Measurements from ENCODE around the gene FILIP1L. TPM values are rescaled to one million over a fixed set of nuclear protein-coding genes. Genes with fewer than 3 reads are reported as not detected.

The FILIP1L gene
- total and polyA plus RNA-seq, 4 experiments from 2014 or later: 0.32 TPM; not detected in 3

DNA sequence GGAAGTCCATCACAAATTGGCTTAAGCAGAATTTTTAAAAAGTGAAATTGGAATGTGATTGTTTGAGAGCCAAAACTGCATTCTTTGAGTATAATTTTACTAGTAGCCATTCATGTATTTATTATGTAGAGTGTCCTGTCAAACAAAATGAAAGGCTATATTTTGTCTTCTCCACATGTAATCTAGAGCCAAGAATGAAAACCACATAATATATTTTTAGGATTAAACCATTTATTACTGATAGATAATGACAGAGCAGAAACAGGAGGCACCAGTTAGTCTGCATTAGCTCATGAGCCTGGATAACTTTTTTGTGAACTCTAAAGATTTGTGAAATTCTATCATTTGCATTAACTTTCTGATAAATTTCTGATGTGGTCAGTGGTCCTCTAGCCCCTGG lies 130.2 kb downstream of the FILIP1L start:
- H3K36me3 Mint-ChIP-seq: peaks cover 0 to 10% of the 10 kb centered on the region in 2 donors
- CTCF ChIA-PET (ENCODE audit: partially characterized antibody): no interaction called here
- H3K4me1 Mint-ChIP-seq: no peaks in the 10 kb centered on the region
- no peaks in the 10 kb centered on the region for H3K9me3 ChIP-seq (ENCODE audit: control insufficient read depth in 1 of 2, low read length in 2 of 2)
- no peaks in the 10 kb centered on the region for H3K9me3 Mint-ChIP-seq
- H3K36me3 ChIP-seq (ENCODE audit: insufficient read depth, low read length): no peaks in the 10 kb centered on the region
- DNase-seq: no peak
- no peaks in the 10 kb centered on the region for H3K27me3 ChIP-seq (ENCODE audit: insufficient read depth, low read length)
- no peak overlapping the region for H3K4me3 Mint-ChIP-seq
- H3K27me3 Mint-ChIP-seq: no peaks in the 10 kb centered on the region
- no peaks in the 10 kb centered on the region for H3K4me1 ChIP-seq (ENCODE audit: insufficient read depth, low read length)
- intact Hi-C loops (cut with micrococcal nuclease): no loop called here
- H3K27ac Mint-ChIP-seq: no peak overlapping the region
- H3K4me3 ChIP-seq (ENCODE audit: low read length in 2 of 2): no peak overlapping the region
- H3K27ac ChIP-seq (ENCODE audit: low read depth, low read length): no peak overlapping the region
- POLR2A ChIA-PET (ENCODE audit: partially characterized antibody): no interaction called here

DNA sequence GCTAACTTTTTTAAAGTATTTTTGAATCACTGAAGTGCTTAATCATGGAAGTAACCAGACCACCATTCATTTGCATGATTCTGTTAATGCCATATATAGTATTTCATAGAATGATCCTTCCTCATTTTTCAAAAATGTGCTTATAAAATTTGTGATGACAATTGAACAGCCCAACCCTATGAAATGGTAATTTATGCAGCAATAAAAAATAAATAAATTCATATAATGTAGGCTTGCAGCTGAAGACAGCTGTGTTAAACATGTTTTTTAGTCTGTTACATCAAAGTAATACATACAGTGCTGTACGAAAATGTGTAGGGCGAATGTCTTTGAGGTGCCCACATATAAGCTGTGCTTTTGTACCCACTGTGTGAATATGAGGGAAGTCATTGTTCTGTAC lies 131.7 kb downstream of the FILIP1L start:
- Mint-ChIP-seq H3K9me3 (no peaks in the 10 kb centered on the region), H3K4me1 (no peaks in the 10 kb centered on the region), H3K36me3 (peaks cover 0 to 10% of the 10 kb centered on the region in 2 donors), H3K27ac (no peak overlapping the region), H3K27me3 (no peaks in the 10 kb centered on the region), H3K4me3 (no peak overlapping the region)
- Histone ChIP-seq H3K4me1 (ENCODE audit: insufficient read depth, low read length) (no peaks in the 10 kb centered on the region), H3K27me3 (ENCODE audit: insufficient read depth, low read length) (no peaks in the 10 kb centered on the region), H3K9me3 (ENCODE audit: control insufficient read depth in 1 of 2, low read length in 2 of 2) (no peaks in the 10 kb centered on the region), H3K36me3 (ENCODE audit: insufficient read depth, low read length) (no peaks in the 10 kb centered on the region), H3K27ac (ENCODE audit: low read depth, low read length) (no peak overlapping the region), H3K4me3 (ENCODE audit: low read length in 2 of 2) (no peak overlapping the region)
- intact Hi-C loops (cut with micrococcal nuclease): no loop called here
- no peak for DNase-seq
- CTCF ChIA-PET (ENCODE audit: partially characterized antibody): no interaction called here
- POLR2A ChIA-PET (ENCODE audit: partially characterized antibody): no interaction called here

DNA sequence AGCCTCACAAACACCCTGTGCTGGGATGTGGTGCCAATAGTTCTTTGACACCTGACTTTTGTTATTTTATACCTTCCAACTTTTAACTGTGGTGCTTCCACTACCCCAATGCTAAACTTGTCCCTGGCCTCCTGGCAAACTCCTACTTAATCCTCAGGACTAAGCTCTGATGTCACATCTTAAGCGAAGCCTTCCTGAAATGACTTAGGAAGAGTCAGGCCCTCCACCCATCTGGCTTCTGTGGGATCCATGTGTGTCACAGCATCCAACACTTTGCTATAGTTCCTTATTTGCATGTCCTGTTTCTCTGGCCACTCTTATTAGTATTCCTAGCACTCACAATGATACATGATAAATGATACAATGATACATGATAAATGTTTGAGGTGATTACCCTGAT lies 133.2 kb downstream of the FILIP1L start:
- no peak for DNase-seq
- Histone ChIP-seq H3K4me1 (ENCODE audit: insufficient read depth, low read length) (no peaks in the 10 kb centered on the region), H3K4me3 (ENCODE audit: low read length in 2 of 2) (no peak overlapping the region), H3K36me3 (ENCODE audit: insufficient read depth, low read length) (no peaks in the 10 kb centered on the region), H3K9me3 (ENCODE audit: control insufficient read depth in 1 of 2, low read length in 2 of 2) (no peaks in the 10 kb centered on the region), H3K27ac (ENCODE audit: low read depth, low read length) (no peak overlapping the region), H3K27me3 (ENCODE audit: insufficient read depth, low read length) (no peaks in the 10 kb centered on the region)
- no peaks in the 10 kb centered on the region for H3K27me3 Mint-ChIP-seq
- peaks cover 0 to 9% (median 0%) of the 10 kb centered on the region in 8 donors for H3K9me3 Mint-ChIP-seq
- POLR2A ChIA-PET (ENCODE audit: partially characterized antibody): no interaction called here
- no peak overlapping the region for H3K27ac Mint-ChIP-seq
- peaks cover 0 to 15% of the 10 kb centered on the region in 2 donors for H3K36me3 Mint-ChIP-seq
- CTCF ChIA-PET (ENCODE audit: partially characterized antibody): no interaction called here
- no peaks in the 10 kb centered on the region for H3K4me1 Mint-ChIP-seq
- H3K4me3 Mint-ChIP-seq: no peak overlapping the region
- intact Hi-C loops (cut with micrococcal nuclease): no loop called here

DNA sequence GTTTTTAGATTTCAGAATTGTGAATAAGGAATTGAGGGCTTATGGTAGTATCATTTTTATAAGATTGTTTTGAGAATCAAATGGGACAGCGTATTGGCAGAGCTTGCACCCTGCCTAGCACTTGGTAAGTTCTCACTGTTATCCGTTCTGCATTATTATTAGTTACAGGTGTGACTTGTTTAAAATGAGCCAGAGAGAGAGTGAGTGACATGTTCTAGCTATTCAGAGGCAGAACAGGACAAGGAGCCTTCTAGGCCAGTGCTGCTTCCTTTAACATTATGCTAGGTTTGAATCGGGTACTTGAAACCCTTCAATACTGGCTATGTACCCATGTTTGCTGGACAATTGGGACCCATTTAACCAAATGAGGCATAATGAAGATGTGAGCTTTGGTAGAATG lies 133.7 kb downstream of the FILIP1L start:
- H3K4me1 ChIP-seq (ENCODE audit: insufficient read depth, low read length): no peaks in the 10 kb centered on the region
- no peaks in the 10 kb centered on the region for H3K27me3 ChIP-seq (ENCODE audit: insufficient read depth, low read length)
- Mint-ChIP-seq H3K27me3 (no peaks in the 10 kb centered on the region), H3K9me3 (peaks cover 0 to 9% (median 0%) of the 10 kb centered on the region in 8 donors), H3K36me3 (peaks cover 0 to 15% of the 10 kb centered on the region in 2 donors), H3K27ac (no peak overlapping the region), H3K4me3 (no peak overlapping the region), H3K4me1 (no peaks in the 10 kb centered on the region)
- H3K4me3 ChIP-seq (ENCODE audit: low read length in 2 of 2): no peak overlapping the region
- POLR2A ChIA-PET (ENCODE audit: partially characterized antibody): no interaction called here
- no peak overlapping the region for H3K27ac ChIP-seq (ENCODE audit: low read depth, low read length)
- no peaks in the 10 kb centered on the region for H3K9me3 ChIP-seq (ENCODE audit: control insufficient read depth in 1 of 2, low read length in 2 of 2)
- no peak for DNase-seq
- CTCF ChIA-PET (ENCODE audit: partially characterized antibody): no interaction called here
- no peaks in the 10 kb centered on the region for H3K36me3 ChIP-seq (ENCODE audit: insufficient read depth, low read length)
- intact Hi-C loops (cut with micrococcal nuclease): no loop called here

DNA sequence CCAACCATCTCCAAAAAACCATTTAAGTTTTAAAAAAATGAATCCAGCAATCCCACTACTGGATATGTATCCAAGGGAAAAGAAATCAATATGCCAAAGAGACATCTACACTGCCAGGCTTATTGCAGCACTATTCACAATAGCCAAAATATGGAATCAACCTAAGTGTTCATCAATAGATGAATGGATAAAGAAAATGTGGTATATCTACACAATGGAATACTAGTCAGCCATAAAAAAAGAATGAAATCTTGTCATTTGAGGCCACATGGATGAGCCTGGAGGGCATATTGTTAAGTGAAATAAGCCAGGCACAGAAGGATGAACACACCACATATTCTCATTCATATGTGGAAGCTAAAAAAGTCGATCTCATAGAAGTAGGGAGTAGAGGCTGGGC lies 136.1 kb downstream of the FILIP1L start:
- Mint-ChIP-seq H3K4me3 (no peak overlapping the region), H3K36me3 (peaks cover 0 to 16% of the 10 kb centered on the region in 2 donors), H3K4me1 (no peaks in the 10 kb centered on the region), H3K27ac (no peak overlapping the region), H3K27me3 (no peaks in the 10 kb centered on the region), H3K9me3 (peaks cover 0 to 9% (median under 1%) of the 10 kb centered on the region in 8 donors)
- POLR2A ChIA-PET (ENCODE audit: partially characterized antibody): no interaction called here
- CTCF ChIA-PET (ENCODE audit: partially characterized antibody): no interaction called here
- intact Hi-C loops (cut with micrococcal nuclease): no loop called here
- no peaks in the 10 kb centered on the region for H3K27me3 ChIP-seq (ENCODE audit: insufficient read depth, low read length)
- no peaks in the 10 kb centered on the region for H3K36me3 ChIP-seq (ENCODE audit: insufficient read depth, low read length)
- H3K9me3 ChIP-seq (ENCODE audit: control insufficient read depth in 1 of 2, low read length in 2 of 2): no peaks in the 10 kb centered on the region
- no peak overlapping the region for H3K27ac ChIP-seq (ENCODE audit: low read depth, low read length)
- DNase-seq: no peak
- H3K4me1 ChIP-seq (ENCODE audit: insufficient read depth, low read length): no peaks in the 10 kb centered on the region
- H3K4me3 ChIP-seq (ENCODE audit: low read length in 2 of 2): no peak overlapping the region

DNA sequence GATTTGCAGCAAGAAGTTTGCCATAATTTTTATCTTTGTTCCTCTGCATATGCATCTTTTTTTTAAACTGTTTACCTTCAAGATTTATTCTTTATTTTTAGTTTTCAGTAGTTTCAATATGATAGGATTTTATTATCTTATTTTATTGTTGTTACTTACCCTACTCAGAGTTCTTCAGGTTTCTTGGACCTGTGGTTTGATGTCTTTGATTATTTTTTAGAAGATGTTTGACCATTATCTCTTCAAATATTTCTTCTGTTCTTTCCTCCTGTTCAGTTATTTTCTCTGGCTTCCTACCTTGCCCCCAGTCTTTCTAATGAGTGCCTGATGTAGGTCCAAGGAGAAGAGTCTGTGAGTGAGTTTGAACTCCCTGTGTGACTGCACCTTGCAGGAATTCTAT lies 137.7 kb downstream of the FILIP1L start:
- no peaks in the 10 kb centered on the region for H3K4me1 Mint-ChIP-seq
- no peak overlapping the region for H3K4me3 Mint-ChIP-seq
- H3K36me3 Mint-ChIP-seq: peaks cover 0 to 16% of the 10 kb centered on the region in 2 donors
- no peak for DNase-seq
- peaks cover 0 to 9% (median under 1%) of the 10 kb centered on the region in 8 donors for H3K9me3 Mint-ChIP-seq
- no peak overlapping the region for H3K27ac Mint-ChIP-seq
- no peak overlapping the region for H3K27ac ChIP-seq (ENCODE audit: low read depth, low read length)
- intact Hi-C loops (cut with micrococcal nuclease): no loop called here
- H3K4me3 ChIP-seq (ENCODE audit: low read length in 2 of 2): no peak overlapping the region
- CTCF ChIA-PET (ENCODE audit: partially characterized antibody): no interaction called here
- H3K27me3 ChIP-seq (ENCODE audit: insufficient read depth, low read length): no peaks in the 10 kb centered on the region
- POLR2A ChIA-PET (ENCODE audit: partially characterized antibody): no interaction called here
- no peaks in the 10 kb centered on the region for H3K27me3 Mint-ChIP-seq
- H3K4me1 ChIP-seq (ENCODE audit: insufficient read depth, low read length): no peaks in the 10 kb centered on the region
- H3K36me3 ChIP-seq (ENCODE audit: insufficient read depth, low read length): no peaks in the 10 kb centered on the region
- no peaks in the 10 kb centered on the region for H3K9me3 ChIP-seq (ENCODE audit: control insufficient read depth in 1 of 2, low read length in 2 of 2)

DNA sequence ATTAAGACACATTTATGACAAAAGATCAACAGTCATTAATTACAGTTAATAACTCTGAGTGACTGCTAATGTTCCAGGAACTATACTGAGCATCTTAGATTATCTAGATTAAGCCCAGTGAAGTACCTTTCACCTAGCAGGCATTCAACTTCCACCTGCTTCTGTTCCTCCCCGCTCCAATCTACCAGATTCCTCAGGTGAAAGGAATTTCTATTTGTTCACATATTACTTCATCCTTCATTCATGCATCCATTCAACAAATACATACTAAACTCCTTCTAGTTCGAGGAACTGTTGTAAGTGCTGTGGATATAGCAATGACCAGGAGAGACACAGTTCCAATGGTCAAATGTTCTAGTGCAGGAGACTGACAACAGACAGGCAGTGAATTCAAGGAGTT lies 139.3 kb downstream of the FILIP1L start:
- intact Hi-C loops (cut with micrococcal nuclease): no loop called here
- H3K27me3 Mint-ChIP-seq: no peaks in the 10 kb centered on the region
- no peaks in the 10 kb centered on the region for H3K27me3 ChIP-seq (ENCODE audit: insufficient read depth, low read length)
- H3K36me3 Mint-ChIP-seq: peaks cover 0 to 16% of the 10 kb centered on the region in 2 donors
- H3K4me1 ChIP-seq (ENCODE audit: insufficient read depth, low read length): no peaks in the 10 kb centered on the region
- no peak overlapping the region for H3K4me3 ChIP-seq (ENCODE audit: low read length in 2 of 2)
- no peak overlapping the region for H3K4me3 Mint-ChIP-seq
- DNase-seq: no peak
- peaks cover 0 to 9% (median under 1%) of the 10 kb centered on the region in 8 donors for H3K9me3 Mint-ChIP-seq
- no peaks in the 10 kb centered on the region for H3K36me3 ChIP-seq (ENCODE audit: insufficient read depth, low read length)
- ChIA-PET POLR2A (ENCODE audit: partially characterized antibody) (no interaction called here), CTCF (ENCODE audit: partially characterized antibody) (no interaction called here)
- H3K27ac Mint-ChIP-seq: no peak overlapping the region
- no peaks in the 10 kb centered on the region for H3K9me3 ChIP-seq (ENCODE audit: control insufficient read depth in 1 of 2, low read length in 2 of 2)
- no peak overlapping the region for H3K27ac ChIP-seq (ENCODE audit: low read depth, low read length)
- H3K4me1 Mint-ChIP-seq: no peaks in the 10 kb centered on the region
